Astrocyte (in vitro differentiated cells and primary cell): ENCODE results near the gene L1CAM. TPM values are rescaled to one million over a fixed set of nuclear protein-coding genes. Genes with fewer than 3 reads are reported as not detected.

Experiments
- DNase-seq: peaks from one replicate; pipeline ENCODE4 v3.0.0-alpha.2; 2010; ENCODE audit warnings: low read depth
- FAIRE-seq: peaks from 2 replicates; lab custom pipeline; 2011; peaks lifted over from hg19 to GRCh38; lab: Jason Lieb, UNC
- H2AFZ ChIP-seq: 2 replicates; pipeline ENCODE4 v1.6.0; 2012; ENCODE audit warnings: low read depth, low read length, inconsistent platforms
- H3K27ac ChIP-seq: 2 replicates; pipeline ENCODE4 v1.5.1; 2011; ENCODE audit warnings: low read depth, low read length, inconsistent platforms
- H3K27me3 ChIP-seq: 2 replicates; pipeline ENCODE4 v1.6.0; 2011; ENCODE audit warnings: low read length, inconsistent platforms; ENCODE audit not compliant: insufficient read depth
- H3K36me3 ChIP-seq: 2 replicates; pipeline ENCODE4 v1.5.1; 2011; ENCODE audit warnings: low read length, inconsistent platforms; ENCODE audit not compliant: insufficient read depth
- H3K4me1 ChIP-seq: 2 replicates; pipeline ENCODE4 v1.5.1; 2011; ENCODE audit warnings: low read length, inconsistent platforms; ENCODE audit not compliant: insufficient read depth
- H3K4me2 ChIP-seq: 2 replicates; pipeline ENCODE4 v1.6.0; 2012; ENCODE audit warnings: low read length, inconsistent platforms
- H3K4me3 ChIP-seq: 2 replicates; pipeline ENCODE4 v1.5.1; 2011; ENCODE audit warnings: low read depth, mild to moderate bottlenecking, low read length, inconsistent platforms; ENCODE audit not compliant: insufficient read depth
- H3K79me2 ChIP-seq: 2 replicates; pipeline ENCODE4 v1.6.0; 2012; ENCODE audit warnings: mild to moderate bottlenecking, low read length, inconsistent platforms; ENCODE audit not compliant: insufficient read depth
- H3K9ac ChIP-seq: 2 replicates; pipeline ENCODE4 v1.6.0; 2012; ENCODE audit warnings: mild to moderate bottlenecking, low read length, inconsistent platforms
- H3K9me3 ChIP-seq: 2 replicates; pipeline ENCODE4 v1.5.1; 2012; ENCODE audit warnings: low read depth, mild to moderate bottlenecking, low read length, inconsistent platforms; ENCODE audit not compliant: insufficient read depth
- H4K20me1 ChIP-seq: 2 replicates; pipeline ENCODE4 v1.6.0; 2012; ENCODE audit warnings: low read length, inconsistent platforms; ENCODE audit not compliant: insufficient read depth
- H3K27ac Mint-ChIP-seq: one replicate; pipeline ENCODE4 v1.8.0; 2021; ENCODE audit warnings: mild to moderate bottlenecking, mixed read lengths; ENCODE audit not compliant: unreplicated experiment
- H3K27me3 Mint-ChIP-seq: one replicate; pipeline ENCODE4 v1.8.0; 2021; ENCODE audit warnings: low read depth, mixed read lengths; ENCODE audit not compliant: unreplicated experiment
- H3K36me3 Mint-ChIP-seq: one replicate; pipeline ENCODE4 v1.8.0; 2021; ENCODE audit warnings: low read depth, mixed read lengths; ENCODE audit not compliant: unreplicated experiment
- H3K4me1 Mint-ChIP-seq: one replicate; pipeline ENCODE4 v1.8.0; 2021; ENCODE audit warnings: low read depth, mixed read lengths; ENCODE audit not compliant: unreplicated experiment
- H3K4me3 Mint-ChIP-seq: one replicate; pipeline ENCODE4 v1.8.0; 2021; ENCODE audit warnings: mild to moderate bottlenecking, moderate library complexity, mixed read lengths; ENCODE audit not compliant: unreplicated experiment
- H3K9me3 Mint-ChIP-seq: one replicate; pipeline ENCODE4 v1.8.0; 2021; ENCODE audit warnings: mild to moderate bottlenecking, mixed read lengths; ENCODE audit not compliant: unreplicated experiment
- CTCF ChIP-seq: IDR thresholded peaks from 2 replicates; pipeline ENCODE4 v1.5.1; 2011; ENCODE audit warnings: low read depth, mild to moderate bottlenecking, inconsistent platforms, low read length, moderate library complexity; ENCODE audit not compliant: insufficient read depth
- EZH2 ChIP-seq: IDR thresholded peaks from 2 replicates; pipeline ENCODE4 v1.6.1; 2012; ENCODE audit warnings: mild to moderate bottlenecking, low read length, inconsistent platforms; ENCODE audit not compliant: insufficient read depth
- total RNA-seq: library from RNA; stranded (reverse); gene quantifications from 2 replicates; pipeline ENCODE4 v1.2.1, GENCODE V29; 2021

L1CAM gene
- total RNA-seq, 1 donor from 2014 or later, result 347 TPM

DNA sequence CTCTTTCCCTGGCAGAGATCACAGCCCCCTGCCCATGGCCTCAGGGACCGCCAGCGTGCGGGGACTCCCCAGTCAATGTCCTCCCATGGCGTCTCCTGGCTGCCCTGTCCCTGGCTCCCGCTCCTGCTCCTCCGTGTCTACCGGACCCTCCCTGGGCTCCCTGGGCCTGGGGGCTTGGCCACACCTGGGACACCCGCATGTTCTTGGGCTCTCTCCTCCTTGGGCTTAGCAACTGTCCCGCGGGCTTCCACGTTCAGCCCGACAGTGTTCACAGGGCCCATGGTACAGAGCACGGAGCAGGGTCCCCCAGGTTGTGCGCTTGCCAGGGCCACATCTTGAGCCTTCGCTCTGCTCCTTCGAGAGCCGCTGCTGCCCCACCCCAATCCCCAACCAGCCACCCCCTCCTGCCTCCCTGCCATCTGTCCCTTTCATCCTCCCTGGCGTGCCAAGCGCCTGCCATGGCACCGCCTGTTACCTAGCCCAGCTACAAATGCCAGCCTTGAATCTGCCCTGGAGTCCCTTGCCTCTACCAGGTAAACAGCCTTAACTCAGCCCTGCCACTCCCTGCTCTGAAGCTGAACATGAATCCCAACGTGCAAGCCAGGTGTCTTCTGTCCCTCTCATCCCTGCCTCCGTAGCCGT, 22.4 kb upstream of the L1CAM start:
- Mint-ChIP-seq H3K9me3 (no peaks in the 10 kb centered on the region), H3K27me3 (no peaks in the 10 kb centered on the region), H3K4me1 (peaks cover 2% of the 10 kb centered on the region), H3K36me3 (no peaks in the 10 kb centered on the region), H3K4me3 (no peak overlapping the region), H3K27ac (no peak overlapping the region)
- Histone ChIP-seq H3K4me1 (no peaks in the 10 kb centered on the region), H3K4me2 (no peak overlapping the region), H3K4me3 (no peak overlapping the region), H3K27me3 (no peaks in the 10 kb centered on the region), H3K9ac (no peak overlapping the region), H2AFZ (no peak overlapping the region), H3K36me3 (no peaks in the 10 kb centered on the region), H3K27ac (no peak overlapping the region), H3K79me2 (no peaks in the 10 kb centered on the region), H3K9me3 (no peaks in the 10 kb centered on the region), H4K20me1 (no peaks in the 10 kb centered on the region)
- TF ChIP-seq EZH2, result no peak
- no peak for TF ChIP-seq CTCF
- DNase-seq, result no peak
- FAIRE-seq, result no peak

DNA sequence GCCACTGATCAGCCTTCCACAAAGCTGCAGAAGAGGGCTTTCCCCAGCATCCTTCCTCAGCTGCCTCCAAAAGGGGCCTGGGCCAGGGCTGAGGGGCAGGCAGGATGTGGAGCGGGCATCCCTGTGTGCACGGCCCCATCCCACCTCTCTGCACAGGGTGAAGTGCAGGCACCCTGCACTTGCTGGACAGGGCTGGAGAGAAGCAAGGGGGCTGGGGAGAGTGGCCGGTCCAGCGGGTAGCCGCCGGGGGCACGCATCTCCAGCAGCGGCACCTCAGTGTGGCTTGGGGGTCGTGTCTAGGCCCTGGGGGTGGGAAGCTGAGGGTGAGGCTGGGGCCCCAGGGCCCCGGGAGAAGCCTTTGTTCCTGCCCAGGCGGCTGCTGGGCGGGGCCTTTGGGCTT, 21.5 kb upstream of the L1CAM start:
- H3K4me1 ChIP-seq, result no peaks in the 10 kb centered on the region
- H3K4me3 ChIP-seq, result no peak overlapping the region
- H3K9ac ChIP-seq, result no peak overlapping the region
- DNase-seq (no peak), FAIRE-seq (no peak)
- Mint-ChIP-seq H3K27me3 (no peaks in the 10 kb centered on the region), H3K36me3 (no peaks in the 10 kb centered on the region), H3K9me3 (no peaks in the 10 kb centered on the region), H3K4me1 (peaks cover 2% of the 10 kb centered on the region), H3K27ac (no peak overlapping the region), H3K4me3 (no peak overlapping the region)
- TF ChIP-seq EZH2 (no peak), CTCF (no peak)
- H2AFZ ChIP-seq, result no peak overlapping the region
- H3K4me2 ChIP-seq, result no peak overlapping the region
- H3K27me3 ChIP-seq, result no peaks in the 10 kb centered on the region
- no peaks in the 10 kb centered on the region for H3K9me3 ChIP-seq
- H3K27ac ChIP-seq, result no peak overlapping the region
- H3K36me3 ChIP-seq, result no peaks in the 10 kb centered on the region
- no peaks in the 10 kb centered on the region for H3K79me2 ChIP-seq
- H4K20me1 ChIP-seq, result no peaks in the 10 kb centered on the region

DNA sequence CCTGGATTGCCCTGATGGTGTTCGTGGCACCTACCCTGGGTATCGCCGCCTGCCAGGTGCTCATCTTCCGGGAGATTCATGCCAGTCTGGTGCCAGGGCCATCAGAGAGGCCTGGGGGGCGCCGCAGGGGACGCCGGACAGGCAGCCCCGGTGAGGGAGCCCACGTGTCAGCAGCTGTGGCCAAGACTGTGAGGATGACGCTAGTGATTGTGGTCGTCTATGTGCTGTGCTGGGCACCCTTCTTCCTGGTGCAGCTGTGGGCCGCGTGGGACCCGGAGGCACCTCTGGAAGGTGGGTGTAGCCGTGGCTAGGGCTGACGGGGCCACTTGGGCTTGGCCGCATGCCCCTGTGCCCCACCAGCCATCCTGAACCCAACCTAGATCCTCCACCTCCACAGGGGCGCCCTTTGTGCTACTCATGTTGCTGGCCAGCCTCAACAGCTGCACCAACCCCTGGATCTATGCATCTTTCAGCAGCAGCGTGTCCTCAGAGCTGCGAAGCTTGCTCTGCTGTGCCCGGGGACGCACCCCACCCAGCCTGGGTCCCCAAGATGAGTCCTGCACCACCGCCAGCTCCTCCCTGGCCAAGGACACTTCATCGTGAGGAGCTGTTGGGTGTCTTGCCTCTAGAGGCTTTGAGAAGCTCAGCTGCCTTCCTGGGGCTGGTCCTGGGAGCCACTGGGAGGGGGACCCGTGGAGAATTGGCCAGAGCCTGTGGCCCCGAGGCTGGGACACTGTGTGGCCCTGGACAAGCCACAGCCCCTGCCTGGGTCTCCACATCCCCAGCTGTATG, 20.3 kb upstream of the L1CAM start:
- no peaks in the 10 kb centered on the region for H3K9me3 Mint-ChIP-seq
- no peak overlapping the region for H3K4me3 Mint-ChIP-seq

More for the DNA sequence above, 20.3 kb upstream of the L1CAM start:
- Histone ChIP-seq H3K4me2 (no peak overlapping the region), H3K27ac (no peak overlapping the region), H3K4me1 (peaks cover 2% of the 10 kb centered on the region), H2AFZ (no peak overlapping the region), H3K9me3 (no peaks in the 10 kb centered on the region), H3K36me3 (no peaks in the 10 kb centered on the region), H3K4me3 (no peak overlapping the region), H3K27me3 (no peaks in the 10 kb centered on the region), H3K79me2 (no peaks in the 10 kb centered on the region), H3K9ac (no peak overlapping the region), H4K20me1 (no peaks in the 10 kb centered on the region)
- peaks cover 9% of the 10 kb centered on the region for H3K4me1 Mint-ChIP-seq
- no peak overlapping the region for H3K27ac Mint-ChIP-seq
- TF ChIP-seq EZH2 (no peak), CTCF (no peak)
- no peak for FAIRE-seq
- DNase-seq, result no peak
- H3K27me3 Mint-ChIP-seq, result no peaks in the 10 kb centered on the region
- H3K36me3 Mint-ChIP-seq, result no peaks in the 10 kb centered on the region
